Adrenal gland (tissue), 12 donors: Measurements from ENCODE around the gene SLC46A3. TPM values are rescaled to one million over a fixed set of nuclear protein-coding genes. Genes with fewer than 3 reads are reported as not detected.

Experiments
- DNase-seq, 7 donors: peaks; one replicate each; pipeline ENCODE4 v3.0.0-alpha.2; 2019 to 2020
- H3K27ac ChIP-seq, 5 donors: fragments of 200-600 bp; sonication (generic) in 4 of 5; 1 replicate in 3 of 5; 2 replicates in 2 of 5; pipeline versions ENCODE4 v1.5.1 to v1.8.0; 2016 to 2020; ENCODE audit warnings: mild to moderate bottlenecking in 1 of 5
- H3K27me3 ChIP-seq: fragments of 200-600 bp; 2 replicates; pipeline ENCODE4 v1.8.0; 2021
- H3K36me3 ChIP-seq, 2 donors: fragments of 200-600 bp; replicated peaks in 1 of 2; 1 replicate in 1 of 2; 2 replicates in 1 of 2; pipeline versions ENCODE4 v1.5.1 to v1.8.0; 2018 to 2022
- H3K4me1 ChIP-seq, 2 donors: fragments of 200-600 bp; replicated peaks in 1 of 2; 1 replicate in 1 of 2; 2 replicates in 1 of 2; pipeline versions ENCODE4 v1.5.1 to v1.8.0; 2018 to 2021
- H3K4me3 ChIP-seq, 4 donors: fragments of 200-600 bp; sonication (generic) in 3 of 4; one replicate each; pipeline ENCODE4 v1.5.1; 2016 to 2018
- H3K9me3 ChIP-seq, 3 donors: fragments of 200-600 bp; sonication (generic) in 1 of 3; replicated peaks in 1 of 3; 1 replicate in 2 of 3; 2 replicates in 1 of 3; pipeline versions ENCODE4 v1.5.1 to v1.8.0; 2016 to 2021
- POLR2A ChIP-seq, 2 donors: fragments of 450-650 bp; IDR thresholded peaks; one replicate each; pipeline ENCODE4 v1.6.1; 2017; ENCODE audit warnings: antibody characterized with exemption in 2 of 2, mild to moderate bottlenecking in 2 of 2, moderate library complexity in 1 of 2
- WGBS, 4 donors: extraction: QIAGEN DNeasy Blood & Tissue Kit in 2 of 4; methylation state at CpG; one replicate each; pipeline versions ENCODE4 v1.1.5 to v1.1.7; 2013 to 2017; 5-methylcytosine and 5-hydroxymethylcytosine counted together
- intact Hi-C, 2 donors: fragments of 100-400 bp; cut with DNase I; formaldehyde crosslinking; loops; one replicate each; pipeline versions ENCODE4 v1.14.1 to v1.15.0; 2022 to 2023
- polyA plus RNA-seq, 3 donors: library from polyadenylated mRNA; stranded (reverse); fragments of 200-250 nt in 2 of 3; fragments of 350-450 nt in 1 of 3; fragmentation: Illumina TruSeq in 1 of 3; extraction: RNeasy Lipid Tissue Mini Kit (QIAGEN cat#74804) in 1 of 3; gene quantifications; one replicate each; pipeline ENCODE4 v1.2.3, GENCODE V29; 2013 to 2014
- total RNA-seq, 9 donors: library from RNA; depleted of rRNA in 4 of 9; stranded (reverse); fragments of >200 nt in 4 of 9; fragments of 120-200 nt in 1 of 9; fragmentation: NEBNext Ultra II Directional in 1 of 9; extraction: Animal tissue kit (Norgen Biotek cat#: 25700) in 1 of 9; gene quantifications; one replicate each; pipeline versions ENCODE4 v1.1.0 to v1.2.4, GENCODE V29; 2013 to 2023
- TF ChIP-seq, protein P1 (sequence below), 6 experiments: fragments of 450-650 bp in 4 of 6; fragments of 200-600 bp in 2 of 6; sonication (generic) in 1 of 6; IDR thresholded peaks; 1 replicate in 5 of 6; 2 replicates in 1 of 6; pipeline versions ENCODE4 v1.5.1 to v1.8.0; 2016 to 2021; ENCODE audit warnings: antibody characterized with exemption in 6 of 6, mild to moderate bottlenecking in 2 of 6, moderate library complexity in 1 of 6
- donor health status: healthy with polysubstance abuse.
- donor health status: Bipolar disorder and iron deficiency.
- donor health status: DM: yes; HTN: yes; CAD: no.
- donor health status: DM: no; HTN: no; CAD: no.
- donor health status: DM: no; HTN: no; CAD: no.
- donor health status: DM: yes; HTN: yes; CAD: no.

Gene SLC46A3
- total and polyA plus RNA-seq, 12 donors = 10.1 to 87.4 (median 32.6) TPM

GRCh38 chr13:28755546-28755870 lies 36.7 kb upstream of the SLC46A3 start:
- H3K36me3 ChIP-seq = no peaks in the 10 kb centered on the region
- DNase-seq = no peak
- no peak overlapping the region for H3K27ac ChIP-seq
- intact Hi-C loops = no loop called here
- no peaks in the 10 kb centered on the region for H3K27me3 ChIP-seq
- H3K4me1 ChIP-seq = peaks cover 0 to 10% of the 10 kb centered on the region in 2 donors
- peaks cover 0 to 11% (median 8%) of the 10 kb centered on the region in 3 donors for H3K9me3 ChIP-seq
- TF ChIP-seq, protein P1, sequence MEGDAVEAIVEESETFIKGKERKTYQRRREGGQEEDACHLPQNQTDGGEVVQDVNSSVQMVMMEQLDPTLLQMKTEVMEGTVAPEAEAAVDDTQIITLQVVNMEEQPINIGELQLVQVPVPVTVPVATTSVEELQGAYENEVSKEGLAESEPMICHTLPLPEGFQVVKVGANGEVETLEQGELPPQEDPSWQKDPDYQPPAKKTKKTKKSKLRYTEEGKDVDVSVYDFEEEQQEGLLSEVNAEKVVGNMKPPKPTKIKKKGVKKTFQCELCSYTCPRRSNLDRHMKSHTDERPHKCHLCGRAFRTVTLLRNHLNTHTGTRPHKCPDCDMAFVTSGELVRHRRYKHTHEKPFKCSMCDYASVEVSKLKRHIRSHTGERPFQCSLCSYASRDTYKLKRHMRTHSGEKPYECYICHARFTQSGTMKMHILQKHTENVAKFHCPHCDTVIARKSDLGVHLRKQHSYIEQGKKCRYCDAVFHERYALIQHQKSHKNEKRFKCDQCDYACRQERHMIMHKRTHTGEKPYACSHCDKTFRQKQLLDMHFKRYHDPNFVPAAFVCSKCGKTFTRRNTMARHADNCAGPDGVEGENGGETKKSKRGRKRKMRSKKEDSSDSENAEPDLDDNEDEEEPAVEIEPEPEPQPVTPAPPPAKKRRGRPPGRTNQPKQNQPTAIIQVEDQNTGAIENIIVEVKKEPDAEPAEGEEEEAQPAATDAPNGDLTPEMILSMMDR (IDR thresholded peaks at IDR 0.05) = no peak
- TF ChIP-seq POLR2A (IDR thresholded peaks at IDR 0.05) = no peak
- no peak overlapping the region for H3K4me3 ChIP-seq
- 64 to 76% (median 73%) methylated on average over 5 of the region's 5 CpGs for WGBS, 4 donors

DNA sequence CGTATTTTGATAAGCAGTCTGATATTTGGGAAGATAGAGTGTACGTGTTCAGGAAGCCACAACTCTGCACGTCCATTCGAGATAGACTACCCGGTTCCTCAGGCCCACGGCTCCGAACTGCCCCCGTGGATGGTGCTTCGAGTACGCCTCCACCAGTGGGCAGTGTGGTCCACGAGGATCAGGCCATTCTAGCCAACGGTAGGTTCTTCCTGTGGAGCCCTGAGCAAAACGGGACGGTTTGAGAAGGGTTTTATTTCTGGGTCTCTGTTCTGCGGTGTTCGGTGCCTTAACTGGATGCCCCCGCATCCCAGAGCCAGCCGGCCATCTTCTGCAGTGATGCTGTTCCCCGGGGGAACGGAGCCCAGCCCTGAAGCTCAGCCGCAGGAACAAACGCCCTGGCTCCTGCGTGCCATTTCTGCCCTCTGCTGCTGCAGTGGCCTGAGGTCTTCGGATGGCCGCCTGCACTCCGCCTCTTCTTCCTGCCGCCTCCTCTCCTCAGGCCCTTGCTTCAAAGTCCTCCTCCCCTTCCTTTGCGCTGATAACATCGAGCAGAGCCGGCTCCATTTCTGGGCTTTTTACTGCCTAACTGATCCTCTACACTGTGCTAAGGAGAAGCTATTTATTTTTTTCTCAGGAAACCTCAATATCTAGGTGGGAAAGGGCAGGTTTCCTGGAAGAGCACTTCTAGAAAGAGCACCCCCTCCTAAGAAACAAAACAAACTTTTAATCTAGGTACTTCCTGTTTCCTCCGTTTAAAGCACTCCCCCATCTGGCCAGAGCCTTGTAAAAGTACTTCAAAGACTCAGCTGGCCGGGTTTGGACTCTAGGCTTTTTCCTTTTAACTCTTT lies 36.2 kb upstream of the SLC46A3 start:
- peak overlapping the region in 2 of 5 donors; percentile 43 to 61 for H3K27ac ChIP-seq
- TF ChIP-seq POLR2A (IDR thresholded peaks at IDR 0.05) = no peak
- TF ChIP-seq, protein P1 (IDR thresholded peaks at IDR 0.05) = peak in 2 of 6 experiments; percentile 6 to 7
- H3K4me3 ChIP-seq = no peak overlapping the region
- H3K27me3 ChIP-seq = no peaks in the 10 kb centered on the region
- 66 to 75% (median 74%) methylated on average over 28 to 32 of the region's 32 CpGs for WGBS, 4 donors
- DNase-seq = peak in 5 of 7 donors; percentile 29 to 40 (median 32)
- H3K4me1 ChIP-seq = peaks cover 0 to 10% of the 10 kb centered on the region in 2 donors
- H3K36me3 ChIP-seq = no peaks in the 10 kb centered on the region
- intact Hi-C loops = no loop called here
- H3K9me3 ChIP-seq = peaks cover 0 to 11% (median 8%) of the 10 kb centered on the region in 3 donors

DNA sequence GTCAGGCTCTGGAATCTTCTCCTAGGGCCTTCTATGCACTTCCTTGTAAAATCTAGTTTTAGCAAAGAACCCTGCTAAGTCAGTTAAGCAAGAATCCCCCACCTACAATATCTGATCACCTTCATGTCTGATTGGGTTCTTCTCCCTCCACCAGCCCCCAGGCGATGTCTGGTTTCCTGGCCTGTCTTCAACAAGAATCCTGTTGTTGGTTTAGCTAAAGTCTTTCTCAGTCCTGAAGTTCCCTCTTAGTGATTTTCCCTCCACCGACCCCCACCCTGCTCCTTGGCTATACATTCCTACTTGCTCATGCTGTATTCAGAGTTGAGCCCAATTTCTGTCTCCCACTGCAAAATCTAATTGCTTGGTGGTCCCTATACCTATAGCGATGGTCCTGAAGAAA lies 35.2 kb upstream of the SLC46A3 start:
- Histone ChIP-seq H3K9me3 (peaks cover 0 to 11% (median 6%) of the 10 kb centered on the region in 3 donors), H3K36me3 (no peaks in the 10 kb centered on the region), H3K4me3 (no peak overlapping the region), H3K4me1 (peaks cover 0 to 10% of the 10 kb centered on the region in 2 donors), H3K27ac (no peak overlapping the region), H3K27me3 (no peaks in the 10 kb centered on the region)
- intact Hi-C loops = no loop called here
- no peak for DNase-seq
- WGBS, 4 donors = 95 to 98% (median 97%) methylated on average over 3 of the region's 3 CpGs
- TF ChIP-seq, protein P1 (IDR thresholded peaks at IDR 0.05) = no peak
- TF ChIP-seq POLR2A (IDR thresholded peaks at IDR 0.05) = no peak

DNA sequence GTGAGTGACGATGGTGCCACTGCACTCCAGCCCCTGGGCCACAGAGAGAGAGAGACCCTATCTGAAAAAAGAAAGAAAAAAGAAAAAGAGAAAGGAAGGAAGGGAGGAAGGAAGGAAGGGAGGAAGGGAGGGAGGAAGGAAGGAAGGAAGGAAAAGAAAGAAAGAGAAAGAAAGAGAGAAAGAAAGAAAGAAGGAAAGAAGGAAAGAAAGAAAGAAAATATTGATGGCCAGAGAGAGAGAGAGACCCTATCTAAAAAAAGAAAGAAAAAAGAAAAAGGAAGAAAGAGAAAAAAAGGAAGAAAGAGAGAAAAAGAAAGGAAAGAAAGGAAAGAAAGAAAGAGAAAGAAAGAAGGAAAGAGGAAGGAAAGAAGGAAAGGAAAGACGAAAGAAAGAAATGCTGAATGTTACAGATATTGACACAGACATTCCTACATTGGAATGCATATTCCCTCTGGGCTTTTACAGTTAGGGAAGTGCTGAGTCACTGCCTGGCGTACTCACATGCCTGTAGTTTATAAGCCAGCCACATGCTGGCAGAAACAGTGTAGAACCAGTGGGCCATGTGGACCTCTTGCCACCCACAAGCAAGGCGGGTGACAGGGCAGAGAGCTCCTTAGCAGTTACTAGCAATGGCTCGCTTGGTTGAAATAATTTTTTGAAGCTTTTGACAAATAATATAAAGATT lies 34.6 kb upstream of the SLC46A3 start:
- no peak overlapping the region for H3K27ac ChIP-seq
- H3K4me3 ChIP-seq = no peak overlapping the region
- WGBS, 4 donors = 55 to 64% (median 60%) methylated on average over 5 of the region's 5 CpGs
- no peaks in the 10 kb centered on the region for H3K36me3 ChIP-seq
- intact Hi-C loops = no loop called here
- DNase-seq = peak; percentile 36 to 80 (median 62)
- H3K4me1 ChIP-seq = peaks cover 0 to 10% of the 10 kb centered on the region in 2 donors
- no peak for TF ChIP-seq POLR2A (IDR thresholded peaks at IDR 0.05)
- TF ChIP-seq, protein P1 (IDR thresholded peaks at IDR 0.05) = peak in 3 of 6 experiments; percentile 21 to 29 (median 25)
- H3K27me3 ChIP-seq = no peaks in the 10 kb centered on the region
- peaks cover 0 to 5% (median 0%) of the 10 kb centered on the region in 3 donors for H3K9me3 ChIP-seq
